Measurements from ENCODE around the gene CHCHD6.

- TF ChIP-seq POLR2A (IDR thresholded peaks at IDR 0.05), result no peak
- no peak for TF ChIP-seq CTCF (IDR thresholded peaks at IDR 0.05)
Observed at GRCh38 chr3:126758882-126759281, 54.8 kb downstream of the CHCHD6 start.
